IPS-20b (cell line): ENCODE measurements around the gene SPEF1.

Experiments used
- H3K27ac ChIP-seq: one replicate; pipeline ENCODE4 v1.5.1; 2013; ENCODE audit warnings: low read length
- H3K27me3 ChIP-seq: 2 replicates; pipeline ENCODE4 v1.6.1; 2013; ENCODE audit warnings: mild to moderate bottlenecking, low read length, inconsistent platforms; ENCODE audit not compliant: insufficient read depth
- H3K36me3 ChIP-seq: 2 replicates; pipeline ENCODE4 v1.6.1; 2013; ENCODE audit warnings: low read depth, mild to moderate bottlenecking, inconsistent platforms, low read length, moderate library complexity; ENCODE audit not compliant: insufficient read depth
- H3K4me1 ChIP-seq: 2 replicates; pipeline ENCODE4 v1.6.1; 2013; ENCODE audit warnings: mild to moderate bottlenecking, control low read depth, inconsistent platforms, low read length, moderate library complexity; ENCODE audit not compliant: insufficient read depth
- H3K4me3 ChIP-seq: 2 replicates; pipeline ENCODE4 v1.5.1; 2013; ENCODE audit warnings: mild to moderate bottlenecking, low read length, inconsistent platforms
- H3K9ac ChIP-seq: 2 replicates; pipeline ENCODE4 v1.6.1; 2013; ENCODE audit warnings: low read depth, mild to moderate bottlenecking, inconsistent platforms, low read length, moderate library complexity
- H3K9me3 ChIP-seq: 2 replicates; pipeline ENCODE4 v1.6.1; 2013; ENCODE audit warnings: mild to moderate bottlenecking, low read depth, low read length, inconsistent platforms; ENCODE audit not compliant: insufficient read depth

Gene SPEF1

GRCh38 chr20:3785240-3786125, 4.2 kb upstream of the SPEF1 start:
- H3K27ac ChIP-seq = no peak overlapping the region
- H3K36me3 ChIP-seq = peaks cover 7% of the 10 kb centered on the region; the same call in 1 of the 2 replicates
- peaks cover 13% of the 10 kb centered on the region; the same call in 1 of the 2 replicates for H3K4me1 ChIP-seq
- H3K27me3 ChIP-seq = peaks cover 18% of the 10 kb centered on the region
- H3K9ac ChIP-seq = peak overlapping the region; percentile 80; the same call in 1 of the 2 replicates
- no peaks in the 10 kb centered on the region for H3K9me3 ChIP-seq
- peak overlapping the region; percentile 83; the same call in 1 of the 2 replicates for H3K4me3 ChIP-seq

- Histone ChIP-seq H3K9me3 (no peaks in the 10 kb centered on the region), H3K4me1 (peaks cover 13% of the 10 kb centered on the region; the same call in 1 of the 2 replicates), H3K36me3 (peaks cover 7% of the 10 kb centered on the region; the same call in 1 of the 2 replicates), H3K4me3 (no peak overlapping the region), H3K27me3 (peaks cover 24% of the 10 kb centered on the region), H3K9ac (no peak overlapping the region), H3K27ac (no peak overlapping the region)
These were observed 3.6 kb upstream of the SPEF1 start for GRCh38 chr20:3784863-3785239.

GRCh38 chr20:3784216-3784853, 3.1 kb upstream of the SPEF1 start:
- peaks cover 30% of the 10 kb centered on the region for H3K27me3 ChIP-seq
- H3K9me3 ChIP-seq = no peaks in the 10 kb centered on the region
- H3K36me3 ChIP-seq = peaks cover 7% of the 10 kb centered on the region; the same call in 1 of the 2 replicates
- no peak overlapping the region for H3K27ac ChIP-seq
- no peak overlapping the region for H3K4me3 ChIP-seq
- H3K4me1 ChIP-seq = peaks cover 13% of the 10 kb centered on the region; the same call in 1 of the 2 replicates
- H3K9ac ChIP-seq = no peak overlapping the region

GRCh38 chr20:3783511-3784195, 2.4 kb upstream of the SPEF1 start:
- peaks cover 36% of the 10 kb centered on the region for H3K27me3 ChIP-seq
- peaks cover 7% of the 10 kb centered on the region; the same call in 1 of the 2 replicates for H3K36me3 ChIP-seq
- H3K4me3 ChIP-seq = no peak overlapping the region
- H3K4me1 ChIP-seq = peaks cover 13% of the 10 kb centered on the region; the same call in 1 of the 2 replicates
- H3K9me3 ChIP-seq = no peaks in the 10 kb centered on the region
- no peak overlapping the region for H3K9ac ChIP-seq
- H3K27ac ChIP-seq = no peak overlapping the region

- Histone ChIP-seq H3K4me3 (no peak overlapping the region), H3K9ac (no peak overlapping the region), H3K27ac (no peak overlapping the region), H3K4me1 (peaks cover 13% of the 10 kb centered on the region; the same call in 1 of the 2 replicates), H3K9me3 (no peaks in the 10 kb centered on the region), H3K36me3 (peaks cover 7% of the 10 kb centered on the region; the same call in 1 of the 2 replicates), H3K27me3 (peaks cover 38% of the 10 kb centered on the region)
These were observed 1.8 kb upstream of the SPEF1 start for GRCh38 chr20:3783068-3783489.

- peaks cover 40% of the 10 kb centered on the region for H3K27me3 ChIP-seq
- H3K4me3 ChIP-seq = no peak overlapping the region
- no peak overlapping the region for H3K9ac ChIP-seq
- H3K27ac ChIP-seq = no peak overlapping the region
- peaks cover 13% of the 10 kb centered on the region; the same call in 1 of the 2 replicates for H3K4me1 ChIP-seq
- H3K36me3 ChIP-seq = peaks cover 7% of the 10 kb centered on the region; the same call in 1 of the 2 replicates
- no peaks in the 10 kb centered on the region for H3K9me3 ChIP-seq
These were observed 1.3 kb upstream of the SPEF1 start for GRCh38 chr20:3782597-3782996.

GRCh38 chr20:3778976-3779375, 2.3 kb downstream of the SPEF1 start:
- Histone ChIP-seq H3K4me1 (peaks cover 8% of the 10 kb centered on the region; the same call in 1 of the 2 replicates), H3K9ac (no peak overlapping the region), H3K27me3 (peaks cover 57% of the 10 kb centered on the region), H3K4me3 (peak overlapping the region; percentile 72; the same call in 1 of the 2 replicates), H3K9me3 (no peaks in the 10 kb centered on the region), H3K36me3 (no peaks in the 10 kb centered on the region), H3K27ac (no peak overlapping the region)

GRCh38 chr20:3777716-3778629, 3.3 kb downstream of the SPEF1 start:
- Histone ChIP-seq H3K27me3 (peaks cover 57% of the 10 kb centered on the region), H3K9me3 (no peaks in the 10 kb centered on the region), H3K27ac (no peak overlapping the region), H3K4me3 (peak overlapping the region; percentile 72), H3K4me1 (peaks cover 8% of the 10 kb centered on the region; the same call in 1 of the 2 replicates), H3K9ac (peak overlapping the region; percentile 50; the same call in 1 of the 2 replicates), H3K36me3 (no peaks in the 10 kb centered on the region)

GRCh38 chr20:3777381-3777715, 3.9 kb downstream of the SPEF1 start:
- Histone ChIP-seq H3K9me3 (no peaks in the 10 kb centered on the region), H3K4me1 (peaks cover 8% of the 10 kb centered on the region; the same call in 1 of the 2 replicates), H3K36me3 (no peaks in the 10 kb centered on the region), H3K27ac (no peak overlapping the region), H3K4me3 (peak overlapping the region; percentile 72), H3K27me3 (peaks cover 57% of the 10 kb centered on the region), H3K9ac (peak overlapping the region; percentile 50; the same call in 1 of the 2 replicates)

GRCh38 chr20:3775457-3776108, 5.7 kb downstream of the SPEF1 start:
- peaks cover 1% of the 10 kb centered on the region; the same call in 1 of the 2 replicates for H3K4me1 ChIP-seq
- H3K36me3 ChIP-seq = no peaks in the 10 kb centered on the region
- H3K27ac ChIP-seq = no peak overlapping the region
- H3K9ac ChIP-seq = no peak overlapping the region
- peaks cover 54% of the 10 kb centered on the region for H3K27me3 ChIP-seq
- H3K9me3 ChIP-seq = no peaks in the 10 kb centered on the region
- no peak overlapping the region for H3K4me3 ChIP-seq
